Adipose tissue (tissue), 3 donors: ENCODE measurements around the gene GPR162. TPM values are rescaled to one million over a fixed set of nuclear protein-coding genes. Genes with fewer than 3 reads are reported as not detected.

Source experiments
- H3K27ac ChIP-seq: one replicate; pipeline ENCODE4 v1.5.1; 2013; ENCODE audit warnings: low read depth, low read length
- WGBS, 3 donors: extraction: QIAGEN DNeasy Blood & Tissue Kit; methylation state at CpG; one replicate each; pipeline ENCODE4 v1.1.7; 2013; 5-methylcytosine and 5-hydroxymethylcytosine counted together
- polyA plus RNA-seq, 3 donors: library from polyadenylated mRNA; stranded (reverse); fragments of 200-250 nt; gene quantifications; one replicate each; pipeline ENCODE4 v1.2.3, GENCODE V29; 2013
- donor health status: healthy with polysubstance abuse.
- donor health status: Bipolar disorder and iron deficiency.
- donor health status: healthy.

The GPR162 gene
- polyA plus RNA-seq, 3 donors, result 2.0 to 5.1 (median 5.1) TPM

- no peak overlapping the region for H3K27ac ChIP-seq
- whole genome bisulfite sequencing, 3 donors, result 79 to 84% (median 83%) methylated on average over 5 of the region's 5 CpGs
Measured at GRCh38 chr12:6784296-6784695, 37.3 kb upstream of the GPR162 start.

DNA sequence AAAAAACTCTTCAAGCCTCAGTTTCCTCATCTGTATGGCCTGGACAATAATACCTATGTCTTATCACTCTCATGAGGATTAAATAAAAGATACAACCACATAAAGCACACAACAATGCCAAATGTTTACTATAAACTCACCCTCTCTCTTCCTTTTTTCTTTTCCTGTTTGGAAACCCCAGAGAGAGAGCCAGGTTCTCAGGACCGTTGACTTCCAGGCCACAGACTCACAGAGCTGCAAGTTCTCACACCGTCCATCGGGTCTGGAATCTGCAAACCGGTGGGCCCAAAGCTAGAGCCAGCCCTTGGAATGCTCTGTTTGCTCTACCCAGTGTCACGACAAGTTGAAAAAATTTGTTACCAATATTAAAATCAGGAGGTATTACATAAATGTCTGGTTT lies 36.9 kb upstream of the GPR162 start:
- WGBS, 3 donors, result 34 to 67% (median 48%) methylated on average over 5 of the region's 5 CpGs

GRCh38 chr12:6786416-6787094 lies 35.1 kb upstream of the GPR162 start:
- H3K27ac ChIP-seq, result no peak overlapping the region
- 56 to 73% (median 66%) methylated on average over 9 of the region's 9 CpGs for WGBS, 3 donors

More for the DNA sequence above, 36.9 kb upstream of the GPR162 start:
- H3K27ac ChIP-seq, result no peak overlapping the region

- 94 to 97% (median 95%) methylated on average over 5 of the region's 5 CpGs for WGBS, 3 donors
- H3K27ac ChIP-seq, result no peak overlapping the region
Measured at GRCh38 chr12:6787309-6787708, 34.3 kb upstream of the GPR162 start.

DNA sequence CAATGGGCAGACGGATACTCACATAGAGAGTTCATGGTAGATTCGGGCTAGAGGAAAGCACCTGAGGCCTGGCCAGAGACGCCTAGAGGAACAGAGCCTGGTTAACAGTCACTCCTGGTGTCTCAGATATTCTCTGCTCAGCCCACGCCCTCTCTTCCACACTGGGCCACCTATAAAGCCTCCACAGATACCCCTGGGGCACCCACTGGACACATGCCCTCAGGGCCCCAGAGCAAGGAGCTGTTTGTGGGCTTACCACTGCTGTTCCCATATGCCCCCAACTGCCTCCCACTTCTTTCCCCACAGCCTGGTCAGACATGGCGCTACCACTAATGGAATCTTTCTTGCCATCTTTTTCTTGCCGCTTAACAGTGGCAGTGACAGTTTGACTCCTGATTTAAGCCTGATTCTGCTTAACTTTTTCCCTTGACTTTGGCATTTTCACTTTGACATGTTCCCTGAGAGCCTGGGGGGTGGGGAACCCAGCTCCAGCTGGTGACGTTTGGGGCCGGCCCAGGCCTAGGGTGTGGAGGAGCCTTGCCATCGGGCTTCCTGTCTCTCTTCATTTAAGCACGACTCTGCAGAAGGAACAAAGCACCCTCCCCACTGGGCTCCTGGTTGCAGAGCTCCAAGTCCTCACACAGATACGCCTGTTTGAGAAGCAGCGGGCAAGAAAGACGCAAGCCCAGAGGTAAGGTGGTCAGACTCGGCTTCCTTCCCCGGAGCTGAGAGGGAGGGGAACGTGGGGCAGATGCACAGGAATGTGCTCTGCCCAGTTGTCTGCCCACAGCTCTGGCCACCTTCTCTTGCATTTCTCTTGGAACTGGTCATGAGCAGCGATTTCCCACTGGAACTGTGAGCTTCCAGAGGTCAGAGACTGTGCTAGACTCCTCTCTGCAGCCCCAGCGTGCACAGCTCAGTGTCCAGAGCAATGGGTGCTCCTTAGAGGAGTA lies 32.4 kb upstream of the GPR162 start, which contains the start of gene CD4:
Gene CD4 (plus strand): TSS at position 557 of the 953 bp plus-strand sequence. CDS start 10,611 bp downstream, outside the sequence.
- H3K27ac ChIP-seq, result no peak within 1 kb of the TSS
- 50 to 61% (median 54%) methylated on average over 18 of the region's 18 CpGs for WGBS, 3 donors

- WGBS, 3 donors, result 70 to 83% (median 81%) methylated on average over 12 of the region's 12 CpGs
- H3K27ac ChIP-seq, result no peak overlapping the region
Measured at GRCh38 chr12:6790496-6791150, 31.0 kb upstream of the GPR162 start.

DNA sequence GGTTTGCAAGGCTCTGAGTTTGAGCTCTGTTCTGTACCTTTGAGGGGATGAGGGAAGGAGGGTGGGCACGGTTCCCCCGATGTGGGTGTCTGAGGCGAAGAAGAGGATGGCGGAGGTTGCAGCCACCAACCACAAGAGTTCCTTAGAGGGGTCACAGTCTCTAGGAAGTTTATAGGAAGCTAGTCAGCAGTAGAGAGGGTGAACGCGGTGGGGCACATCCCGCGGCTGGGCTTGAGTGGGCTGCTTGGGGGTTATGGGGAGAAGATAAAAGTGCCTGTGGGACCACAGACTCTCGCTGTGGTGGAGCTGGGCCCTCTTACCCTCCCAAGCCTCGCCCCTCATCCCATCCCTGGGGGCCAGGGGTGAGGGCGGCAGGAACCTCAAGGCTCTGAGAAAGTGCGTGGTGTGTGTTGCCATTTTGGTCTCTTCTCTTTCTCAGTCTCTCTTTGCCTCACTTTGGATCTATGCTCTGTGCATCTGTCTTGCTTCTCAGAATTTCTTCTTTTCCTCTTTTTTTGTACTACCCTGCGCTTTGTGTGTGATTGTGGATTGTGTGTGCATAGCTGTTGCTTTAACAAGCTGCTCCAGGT lies 29.6 kb upstream of the GPR162 start:
- 50 to 79% (median 57%) methylated on average over 13 of the region's 13 CpGs for WGBS, 3 donors
- no peak overlapping the region for H3K27ac ChIP-seq

GRCh38 chr12:6792522-6793201 lies 29.0 kb upstream of the GPR162 start:
- WGBS, 3 donors, result 16 to 35% (median 24%) methylated on average over 12 of the region's 12 CpGs
- H3K27ac ChIP-seq, result no peak overlapping the region

DNA sequence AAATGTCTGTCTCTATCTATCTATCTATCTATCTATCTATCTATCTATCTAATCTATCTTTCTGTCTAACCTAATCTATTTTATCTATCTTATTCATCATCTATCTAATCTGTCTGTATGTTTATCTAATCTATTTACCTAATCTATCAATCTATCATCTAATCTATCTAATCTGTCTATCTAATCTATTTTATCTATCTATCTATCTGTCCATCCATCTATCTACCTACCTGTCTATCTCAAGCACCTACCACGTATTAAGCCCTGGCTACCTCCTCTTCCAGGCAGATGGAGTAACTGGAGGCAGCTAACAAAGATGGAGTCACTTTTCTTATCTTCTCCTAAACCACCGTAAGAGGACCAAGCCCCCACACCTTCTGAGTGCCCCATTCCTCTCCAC lies 26.5 kb upstream of the GPR162 start:
- H3K27ac ChIP-seq, result no peak overlapping the region
- WGBS, 3 donors, result 61 to 88% (median 87%) methylated on average over 2 of the region's 2 CpGs

GRCh38 chr12:6796576-6796975 lies 25.0 kb upstream of the GPR162 start:
- 83 to 93% (median 88%) methylated on average over 4 of the region's 4 CpGs for WGBS, 3 donors
- H3K27ac ChIP-seq, result no peak overlapping the region

DNA sequence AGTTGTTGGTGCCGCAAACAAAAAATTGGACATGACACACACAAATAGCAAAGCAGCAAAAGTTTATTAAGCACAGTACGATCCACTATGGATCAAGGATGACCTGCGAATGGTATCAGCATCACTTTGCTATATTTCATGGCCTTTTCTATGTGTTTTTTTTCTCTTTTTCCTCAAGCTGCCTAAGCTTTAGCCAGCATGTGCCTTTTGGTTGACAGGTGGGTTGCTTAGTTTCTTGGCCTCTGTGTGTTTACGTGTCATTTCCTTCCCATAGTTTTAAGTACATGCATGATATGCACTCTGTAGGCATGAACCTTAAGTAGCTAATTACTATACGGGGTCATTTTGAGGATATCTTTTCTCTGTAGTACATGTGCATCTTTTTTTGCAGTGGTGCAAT lies 22.5 kb upstream of the GPR162 start:
- H3K27ac ChIP-seq, result no peak overlapping the region
- WGBS, 3 donors, result 81 to 87% (median 87%) methylated on average over 5 of the region's 5 CpGs

DNA sequence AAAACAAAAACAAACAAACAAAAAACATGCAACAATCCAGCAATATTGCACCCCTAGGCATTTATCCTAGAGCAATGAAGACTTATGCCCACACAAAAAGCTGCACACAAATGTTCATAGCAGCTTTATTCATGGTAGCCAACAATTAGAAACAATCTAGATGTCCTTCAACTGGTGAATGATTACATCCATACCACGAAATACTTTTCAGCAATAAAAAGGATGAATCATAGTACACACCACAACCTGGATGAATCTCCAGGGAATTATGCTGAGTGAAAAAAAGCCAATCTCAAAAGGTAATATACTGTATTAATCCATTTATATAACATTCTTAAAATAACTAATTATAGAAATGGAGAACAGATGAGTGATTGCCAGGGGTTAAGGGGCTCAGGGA lies 14.5 kb upstream of the GPR162 start:
- H3K27ac ChIP-seq, result no peak overlapping the region
- 51 to 77% (median 76%) methylated on average over 1 of the region's 1 CpG for WGBS, 3 donors

GRCh38 chr12:6809056-6809455 lies 12.6 kb upstream of the GPR162 start:
- 65 to 81% (median 79%) methylated on average over 10 of the region's 10 CpGs for WGBS, 3 donors
- no peak overlapping the region for H3K27ac ChIP-seq

GRCh38 chr12:6810758-6811157 lies 10.9 kb upstream of the GPR162 start:
- H3K27ac ChIP-seq, result no peak overlapping the region
- WGBS, 3 donors, result 68 to 87% (median 86%) methylated on average over 1 of the region's 1 CpG

- 44 to 70% (median 59%) methylated on average over 4 of the region's 4 CpGs for WGBS, 3 donors
- H3K27ac ChIP-seq, result no peak overlapping the region
Measured at GRCh38 chr12:6813363-6813762, 8.3 kb upstream of the GPR162 start.

GRCh38 chr12:6816598-6816997 lies 5.0 kb upstream of the GPR162 start:
- 48 to 80% (median 65%) methylated on average over 3 of the region's 3 CpGs for WGBS, 3 donors
- no peak overlapping the region for H3K27ac ChIP-seq

GRCh38 chr12:6817098-6817497 lies 4.5 kb upstream of the GPR162 start:
- no peak overlapping the region for H3K27ac ChIP-seq
- WGBS, 3 donors, result 70 to 93% (median 90%) methylated on average over 8 of the region's 8 CpGs

DNA sequence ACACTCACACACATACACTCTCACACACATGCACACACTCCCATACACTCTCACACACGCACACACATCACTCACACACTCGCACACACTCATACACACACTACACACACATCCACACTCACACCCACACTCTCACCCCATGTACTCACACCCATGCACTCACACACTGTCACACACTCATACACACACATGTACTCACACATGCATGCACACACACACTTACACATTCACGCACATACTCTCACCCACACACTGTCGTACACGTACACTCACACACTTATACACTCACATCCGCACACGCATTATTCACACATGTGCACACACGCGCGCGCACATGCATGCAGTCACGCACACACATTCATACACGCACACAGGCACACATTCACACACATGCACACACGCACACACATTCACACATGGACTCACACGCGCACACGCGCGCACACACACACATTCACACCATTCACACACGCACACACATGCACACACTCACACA lies 3.9 kb upstream of the GPR162 start:
- 82 to 92% (median 83%) methylated on average over 20 of the region's 20 CpGs for WGBS, 3 donors
- H3K27ac ChIP-seq, result no peak overlapping the region
